Stimulated activated naive CD4-positive, alpha-beta T cell (primary cell): ENCODE results near the gene KCNIP1.

Source experiments
- DNase-seq, 6 experiments: peaks; one replicate each; lab custom pipeline; 2025; lab: John Stamatoyannopoulos, UW

The KCNIP1 gene

GRCh38 chr5:170508660-170509347 is 5.0 kb downstream of the KCNIP1 start:
- no peak for DNase-seq

- no peak for DNase-seq
These were observed 5.5 kb downstream of the KCNIP1 start for GRCh38 chr5:170509348-170509660.

GRCh38 chr5:170510126-170510525 is 6.3 kb downstream of the KCNIP1 start:
- DNase-seq = no peak

GRCh38 chr5:170510559-170510958 is 6.7 kb downstream of the KCNIP1 start:
- no peak for DNase-seq

GRCh38 chr5:170511551-170512258 is 7.9 kb downstream of the KCNIP1 start:
- no peak for DNase-seq

- DNase-seq = no peak
These were observed 10.2 kb downstream of the KCNIP1 start for GRCh38 chr5:170513856-170514525.

GRCh38 chr5:170517411-170517810 is 13.6 kb downstream of the KCNIP1 start:
- no peak for DNase-seq

GRCh38 chr5:170518277-170518676 is 14.5 kb downstream of the KCNIP1 start:
- DNase-seq = no peak

- no peak for DNase-seq
These were observed 15.7 kb downstream of the KCNIP1 start for GRCh38 chr5:170519549-170519948.

GRCh38 chr5:170520372-170520771 is 16.6 kb downstream of the KCNIP1 start:
- no peak for DNase-seq

- DNase-seq = no peak
These were observed 18.7 kb downstream of the KCNIP1 start for GRCh38 chr5:170522211-170523141.

- DNase-seq = no peak
These were observed 19.3 kb downstream of the KCNIP1 start for GRCh38 chr5:170523142-170523551.

GRCh38 chr5:170523830-170524229 is 20.0 kb downstream of the KCNIP1 start:
- no peak for DNase-seq

- no peak for DNase-seq
These were observed 20.8 kb downstream of the KCNIP1 start for GRCh38 chr5:170524576-170524975.

- DNase-seq = no peak
These were observed 21.8 kb downstream of the KCNIP1 start for GRCh38 chr5:170525470-170526211.

GRCh38 chr5:170527991-170528390 is 24.2 kb downstream of the KCNIP1 start:
- DNase-seq = no peak

GRCh38 chr5:170528976-170529375 is 25.2 kb downstream of the KCNIP1 start:
- DNase-seq = no peak

- no peak for DNase-seq
These were observed 29.1 kb downstream of the KCNIP1 start for GRCh38 chr5:170532935-170533334.

- no peak for DNase-seq
These were observed 29.6 kb downstream of the KCNIP1 start for GRCh38 chr5:170533383-170533782.

- DNase-seq = no peak
These were observed 30.4 kb downstream of the KCNIP1 start for GRCh38 chr5:170534177-170534576.

GRCh38 chr5:170534941-170535340 is 31.1 kb downstream of the KCNIP1 start:
- DNase-seq = no peak
